Activated CD4-positive, alpha-beta T cell treated with anti-CD3 and anti-CD28 coated beads for 24 hours (primary cell): ENCODE measurements around the gene TUBB8B.
"Not testable (repeated sequence)": the region's sequence is repeated elsewhere in the genome, so short reads cannot be mapped to it uniquely, and the experiment has no call there.

Source experiments
- DNase-seq, 2 donors: peaks; one replicate each; pipeline ENCODE4 v3.0.0-alpha.2; 2020; ENCODE audit warnings: low read depth in 2 of 2

The TUBB8B gene

DNA sequence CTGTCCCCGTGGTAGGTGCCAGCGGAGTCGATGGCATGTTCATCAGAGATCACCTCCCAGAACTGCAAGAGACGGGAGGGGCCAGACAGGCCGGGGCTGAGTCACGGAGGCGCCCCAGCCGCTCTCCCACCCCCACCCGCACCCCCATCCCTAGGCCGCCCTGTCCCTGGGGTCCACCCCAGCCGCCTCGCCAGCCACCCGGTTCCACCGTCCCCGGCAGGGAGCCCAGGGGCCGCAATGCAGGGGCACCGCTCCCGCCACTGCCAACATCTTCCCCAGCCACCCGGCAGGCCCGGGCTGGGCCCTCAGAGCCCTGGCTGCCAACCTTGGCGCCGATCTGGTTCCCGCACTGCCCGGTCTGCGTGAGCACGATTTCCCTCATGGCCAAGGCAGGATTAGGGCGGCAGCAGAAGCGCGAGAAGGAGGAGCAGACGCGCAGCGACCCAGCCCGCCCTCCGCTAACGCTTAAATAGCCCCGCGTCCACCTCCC, at the start of gene TUBB8B:
Gene TUBB8B, minus strand, starts transcription at position 440 of the 490 bp plus-strand sequence. Its CDS starts 58 bp downstream, at position 382.
- not testable (repeated sequence) for DNase-seq

DNA sequence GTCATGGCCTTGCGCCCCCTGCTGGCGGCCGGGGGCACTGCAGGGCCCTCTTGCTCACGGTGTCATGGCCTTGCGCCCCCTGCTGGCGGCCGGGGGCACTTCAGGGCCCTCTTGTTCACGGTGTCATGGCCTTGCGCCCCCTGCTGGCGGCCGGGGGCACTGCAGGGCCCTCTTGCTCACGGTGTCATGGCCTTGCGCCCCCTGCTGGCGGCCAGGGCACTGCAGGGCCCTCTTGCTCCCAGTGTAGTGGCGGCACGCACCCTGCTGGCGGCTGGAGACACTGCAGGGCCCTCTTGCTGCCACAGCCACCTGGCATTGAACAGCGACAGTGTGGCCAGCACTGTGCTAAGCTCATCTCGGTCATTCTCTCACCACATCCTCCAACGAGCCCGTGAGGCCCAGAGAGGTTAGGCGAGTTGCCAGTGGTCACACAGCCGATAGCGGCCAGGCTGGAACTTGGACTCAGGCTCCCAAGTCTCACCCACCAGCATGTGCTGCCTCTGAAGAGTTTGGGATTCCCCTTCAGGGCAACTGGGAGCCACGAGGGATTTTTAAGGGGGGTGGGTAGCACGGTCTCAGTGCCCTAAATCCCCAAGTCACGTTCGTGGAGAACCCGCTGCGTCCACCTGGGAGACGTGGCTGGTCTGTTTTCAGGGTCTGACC, 48.0 kb upstream of the TUBB8B start:
- peak in 1 of 2 donors; percentile 15 for DNase-seq

GRCh38 chr18:96767-97131, 47.3 kb upstream of the TUBB8B start:
- not testable (repeated sequence) for DNase-seq

- not testable (repeated sequence) for DNase-seq
These were observed 46.8 kb upstream of the TUBB8B start for GRCh38 chr18:96101-96766.

GRCh38 chr18:95580-95979, 46.2 kb upstream of the TUBB8B start:
- not testable (repeated sequence) for DNase-seq

DNA sequence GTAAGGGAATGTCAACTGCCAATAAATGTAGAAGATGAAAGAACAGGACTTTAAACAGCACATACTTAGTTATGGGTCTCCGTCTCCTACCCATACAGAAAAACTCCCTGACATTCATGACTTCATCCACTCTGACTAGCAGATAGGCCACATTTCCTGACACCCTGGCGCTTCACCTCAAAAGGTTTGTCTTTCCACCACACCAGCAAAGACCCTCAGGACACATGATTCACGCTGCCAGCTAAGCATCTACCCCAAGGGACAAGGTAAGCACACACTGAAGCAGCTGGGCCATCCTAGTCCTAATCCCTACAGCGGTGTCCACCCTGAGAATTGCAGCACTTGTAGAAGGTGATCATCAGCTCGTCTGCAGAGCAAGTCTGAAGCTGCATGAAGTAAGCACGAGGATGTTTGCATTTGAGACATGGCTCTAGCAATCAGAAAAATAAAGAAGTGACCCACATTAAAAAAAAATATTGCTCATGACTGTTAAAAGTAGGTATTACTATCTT, 44.5 kb upstream of the TUBB8B start:
- not testable (repeated sequence) for DNase-seq

DNA sequence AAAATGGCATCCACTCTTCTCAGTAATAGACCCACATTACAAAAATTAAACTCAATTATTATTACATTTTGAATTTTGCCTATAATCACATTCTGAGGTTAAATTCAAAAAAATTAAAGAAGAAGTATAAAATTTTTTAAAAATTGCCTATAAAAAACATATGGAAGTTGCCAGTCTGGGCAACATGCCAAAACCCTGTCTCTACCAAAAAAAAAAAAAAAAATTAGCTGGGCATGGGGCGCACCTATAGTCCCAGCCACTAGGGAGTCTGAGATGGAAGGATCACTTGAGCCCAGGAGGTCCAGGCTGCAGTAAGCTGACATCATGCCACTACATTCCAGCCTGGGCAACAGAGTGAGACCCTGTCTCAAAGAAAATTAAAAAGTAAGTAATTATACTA, 42.1 kb upstream of the TUBB8B start:
- DNase-seq: not testable (repeated sequence)

DNA sequence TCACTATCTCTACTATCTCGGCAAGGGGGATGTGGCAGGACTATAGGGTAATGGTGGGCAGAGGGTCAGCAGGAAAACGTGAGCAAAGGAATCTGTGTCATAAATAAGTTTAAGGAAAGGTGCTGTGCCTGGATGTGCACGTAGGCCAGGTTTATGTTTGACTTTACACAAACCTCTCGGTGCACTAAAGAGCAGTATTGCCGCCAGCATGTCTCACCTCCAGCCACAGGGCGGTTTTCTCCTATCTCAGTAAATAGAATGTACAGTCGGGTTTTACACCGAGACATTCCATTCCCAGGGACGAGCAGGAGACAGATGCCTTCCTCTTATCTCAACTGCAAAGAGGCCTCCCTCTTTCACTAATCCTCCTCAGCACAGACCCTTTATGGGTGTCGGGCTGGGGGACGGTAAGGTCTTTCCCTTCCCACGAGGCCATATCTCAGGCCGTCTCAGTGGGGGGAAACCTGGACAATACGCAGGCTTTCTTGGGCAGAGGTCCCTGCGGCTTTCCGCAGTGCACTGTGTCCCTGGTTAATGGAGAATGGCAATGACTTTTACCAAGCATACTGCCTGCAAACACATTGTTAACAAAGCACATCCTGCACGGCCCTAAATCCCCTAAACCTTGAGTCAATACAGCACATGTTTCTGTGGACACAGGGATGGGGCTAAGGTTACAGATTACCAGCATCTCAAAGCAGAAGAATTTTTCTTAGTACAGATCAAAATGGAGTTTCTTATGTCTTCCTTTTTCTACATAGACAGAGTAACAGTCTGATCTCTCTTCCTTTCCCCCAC, 41.2 kb upstream of the TUBB8B start:
- not testable (repeated sequence) for DNase-seq

DNA sequence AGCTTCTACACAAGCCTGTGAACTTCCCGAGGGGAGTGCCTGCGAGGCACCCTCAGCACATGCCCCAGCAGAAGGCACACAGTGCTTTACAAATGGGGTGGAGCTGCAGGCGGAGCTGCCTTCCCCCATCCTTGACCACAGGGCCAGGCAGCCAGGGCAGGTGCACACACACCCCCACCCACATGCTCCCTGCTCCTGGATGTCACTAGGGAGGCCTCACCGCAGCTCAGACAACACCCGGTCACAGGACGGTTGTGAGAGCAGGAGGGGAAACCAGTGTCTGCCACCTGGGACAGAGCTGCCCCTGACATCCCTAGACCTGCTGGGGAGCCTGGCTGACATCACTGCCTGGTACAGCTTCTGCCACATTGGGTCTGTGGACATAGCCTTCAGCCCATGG, 39.7 kb upstream of the TUBB8B start:
- DNase-seq: not testable (repeated sequence)

DNA sequence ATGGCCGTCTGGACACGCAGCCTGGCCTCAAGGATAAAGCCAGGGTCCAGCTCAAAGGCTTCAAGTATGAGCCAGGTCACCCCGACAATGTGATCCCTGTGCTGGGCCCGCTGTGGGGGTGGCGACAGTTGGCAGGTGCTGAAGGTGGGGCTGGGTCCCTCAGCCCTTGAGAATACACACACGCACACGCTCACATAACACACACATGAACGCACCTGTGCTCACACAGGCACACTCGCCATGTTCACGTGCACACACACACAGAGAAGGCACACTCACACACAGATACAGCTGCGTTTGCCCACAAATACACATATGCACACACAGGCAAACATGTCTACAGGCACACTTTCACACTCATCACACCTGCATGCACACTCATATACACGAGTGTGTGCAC, 35.4 kb upstream of the TUBB8B start:
- not testable (repeated sequence) for DNase-seq

GRCh38 chr18:82626-83209, 33.3 kb upstream of the TUBB8B start:
- DNase-seq: not testable (repeated sequence)

DNA sequence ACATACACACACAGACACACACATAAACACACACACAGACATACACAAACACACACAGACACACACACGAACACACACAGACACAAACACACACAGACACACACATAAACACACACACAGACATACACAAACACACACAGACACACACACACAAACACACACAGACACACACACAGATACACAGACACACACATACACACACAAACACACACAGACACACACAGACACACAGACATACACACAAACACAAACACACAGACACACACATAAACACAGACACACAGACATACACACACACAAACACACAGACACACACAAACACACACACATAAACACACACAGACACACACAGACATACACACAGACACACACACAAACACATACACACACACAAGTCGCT, 31.5 kb upstream of the TUBB8B start:
- DNase-seq: not testable (repeated sequence)

DNA sequence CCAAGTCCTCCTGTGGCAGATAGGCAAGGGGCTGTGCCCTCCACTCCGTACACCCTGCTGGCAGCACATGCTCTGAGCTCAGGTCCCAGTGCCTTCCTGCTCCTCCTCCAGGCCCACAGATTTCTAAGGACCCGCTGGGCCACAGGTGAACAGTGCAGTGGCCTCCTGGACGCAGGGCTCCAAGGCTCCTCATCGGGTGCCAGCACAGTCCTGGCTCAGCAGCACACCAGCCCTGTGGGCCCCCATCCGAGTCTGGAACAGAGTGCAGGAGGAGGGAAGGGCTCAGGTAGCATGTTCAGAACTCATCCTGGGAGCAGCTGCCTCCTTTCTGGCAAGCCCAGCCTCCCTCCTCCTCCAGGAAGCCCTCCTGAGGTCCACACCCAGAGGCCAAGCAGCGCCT, 30.8 kb upstream of the TUBB8B start:
- DNase-seq: not testable (repeated sequence)

DNA sequence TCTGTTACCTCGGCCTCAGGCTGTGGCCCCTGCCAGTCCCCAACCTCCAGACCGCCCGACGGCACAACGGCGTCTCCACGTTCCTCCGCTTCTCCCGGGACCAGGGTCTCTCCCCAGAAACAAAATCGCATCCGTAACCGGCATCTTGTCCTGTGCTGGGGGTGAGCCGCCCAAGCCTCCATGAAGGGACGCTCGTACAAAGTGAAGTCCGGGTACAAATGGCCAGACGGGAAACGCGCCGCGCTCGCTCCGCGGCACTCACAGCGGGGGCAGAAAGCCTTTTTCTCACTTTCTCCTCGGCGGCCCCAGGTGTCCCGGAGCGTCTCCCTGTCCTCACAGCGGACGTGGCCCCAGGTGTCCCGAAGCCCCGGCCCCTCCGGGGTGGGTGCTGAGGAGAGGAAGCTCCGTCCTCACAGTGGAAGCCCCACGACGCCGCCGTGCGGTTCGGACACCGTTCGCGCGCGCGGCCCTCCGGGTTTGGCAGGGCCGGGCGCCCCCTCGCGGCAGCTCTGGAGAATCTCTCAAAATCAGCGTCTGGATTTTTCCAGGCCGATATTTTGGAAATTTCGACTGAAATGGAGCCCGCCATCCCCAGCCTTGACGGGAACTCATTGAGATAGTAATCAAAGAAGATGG, 26.2 kb upstream of the TUBB8B start:
- DNase-seq: not testable (repeated sequence)

DNA sequence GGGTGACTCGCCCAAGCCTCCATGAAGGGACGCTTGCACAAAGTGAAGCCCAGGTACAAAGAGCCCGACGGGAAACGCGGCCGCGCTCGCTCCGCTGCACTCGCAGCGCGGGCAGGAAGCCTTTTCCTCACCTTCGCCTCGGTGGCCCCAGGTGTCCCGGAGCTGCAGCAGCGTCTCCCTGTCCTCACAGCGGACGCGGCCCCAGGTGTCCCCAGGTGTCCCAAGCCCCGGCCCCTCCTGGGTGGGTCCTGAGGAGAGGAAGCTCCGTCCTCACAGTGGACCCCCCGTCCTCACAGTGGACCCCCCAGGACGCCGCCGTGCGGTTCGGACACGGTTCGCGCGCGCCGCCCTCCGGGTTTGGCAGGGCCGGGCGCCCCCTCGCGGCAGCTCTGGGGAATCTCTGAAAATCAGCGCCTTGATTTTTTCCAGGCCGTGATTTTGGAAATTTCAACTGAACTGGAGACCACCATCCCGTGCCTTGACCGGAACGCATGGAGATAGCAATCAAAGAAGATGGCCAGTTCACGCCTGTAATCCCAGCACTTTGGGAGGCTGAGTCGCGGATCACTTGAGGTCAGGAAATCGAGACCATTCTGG, 23.9 kb upstream of the TUBB8B start:
- not testable (repeated sequence) for DNase-seq

DNA sequence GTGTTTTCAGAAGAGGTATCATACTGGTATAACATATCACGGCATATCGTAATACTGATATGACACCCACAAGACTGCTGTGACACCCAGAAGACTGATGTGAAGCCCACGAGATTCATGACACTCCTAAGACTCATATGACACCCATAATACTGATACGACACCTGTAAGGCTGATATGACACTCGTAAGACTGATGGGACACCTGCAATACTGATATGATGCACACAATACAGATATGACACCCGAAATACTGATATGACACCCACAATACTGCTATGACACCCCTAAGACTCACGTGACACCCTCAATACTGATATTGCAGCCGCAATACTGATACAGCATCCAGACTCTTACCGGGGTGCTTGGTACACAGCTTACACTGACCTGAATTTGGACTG, 18.3 kb upstream of the TUBB8B start:
- not testable (repeated sequence) for DNase-seq

DNA sequence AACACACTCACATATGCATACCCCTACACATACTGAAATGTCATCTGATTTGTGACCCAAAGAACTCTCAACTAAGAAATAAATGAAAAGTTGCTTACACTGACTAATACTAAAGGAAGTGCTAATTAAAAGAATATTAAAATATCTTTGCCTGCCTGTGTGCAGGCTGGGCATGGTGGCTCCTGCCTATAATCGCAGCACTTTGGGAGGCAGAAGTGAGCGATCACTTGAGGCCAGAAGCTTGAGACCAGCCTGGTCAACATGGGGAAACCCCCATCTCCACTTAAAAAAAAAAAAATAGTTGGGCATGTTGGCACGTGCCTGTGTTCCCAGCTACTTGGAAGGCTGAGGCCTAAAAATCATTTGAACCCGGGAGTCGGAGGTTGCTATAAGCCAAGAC, 14.9 kb upstream of the TUBB8B start:
- DNase-seq: not testable (repeated sequence)

- not testable (repeated sequence) for DNase-seq
These were observed 14.2 kb upstream of the TUBB8B start for GRCh38 chr18:63656-64055.

GRCh38 chr18:54388-54787, 5.0 kb upstream of the TUBB8B start:
- DNase-seq: not testable (repeated sequence)

DNA sequence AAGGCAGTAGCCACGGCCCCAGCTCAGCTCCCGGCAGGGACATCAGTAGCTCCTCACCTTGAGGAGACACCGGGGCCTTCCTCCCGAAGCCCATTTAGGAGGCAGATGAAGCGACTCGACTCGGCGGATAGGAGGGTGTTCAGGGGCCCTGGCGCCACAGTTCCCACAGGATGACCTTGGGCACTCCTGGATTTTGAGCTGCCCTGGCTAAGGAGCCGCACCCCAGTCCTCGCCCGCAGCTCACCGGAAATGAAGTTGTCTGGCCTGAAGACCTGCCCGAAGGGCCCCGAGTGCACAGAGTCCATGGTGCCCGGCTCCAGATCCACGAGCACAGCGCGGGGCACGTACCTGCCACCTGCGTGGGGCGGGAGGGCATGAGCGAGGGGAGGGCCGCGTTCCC, 719 bp downstream of the TUBB8B start:
- not testable (repeated sequence) for DNase-seq

DNA sequence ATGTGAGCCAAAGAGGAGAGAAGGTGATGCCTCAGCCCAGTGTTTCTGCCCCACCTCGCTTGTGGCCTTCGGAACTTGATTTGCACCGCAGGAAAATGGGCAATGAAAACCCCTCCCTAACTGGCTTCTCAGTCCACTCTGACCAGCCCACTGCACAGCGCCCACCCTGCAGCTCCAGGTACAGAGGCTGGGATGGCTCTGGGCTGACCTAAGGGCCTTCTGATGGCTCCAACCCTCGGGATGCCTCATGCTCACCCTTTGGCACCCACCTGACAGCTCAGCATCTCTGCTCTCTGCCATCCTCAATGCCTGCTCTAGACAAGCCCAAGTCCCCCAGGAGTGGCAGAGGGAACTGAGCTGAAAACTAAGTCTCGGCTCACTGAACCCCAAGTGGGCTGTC, 36.2 kb downstream of the TUBB8B start:
- not testable (repeated sequence) for DNase-seq
